HG02973 (cell line): ENCODE data around the gene CLSTN2.

ENCODE experiments used
- ATAC-seq: cut with Tn5 transposase; IDR thresholded peaks from one replicate; pipeline ENCODE4 v1.9.1; 2021; ENCODE audit warnings: moderate library complexity; ENCODE audit not compliant: unreplicated experiment

The CLSTN2 gene

DNA sequence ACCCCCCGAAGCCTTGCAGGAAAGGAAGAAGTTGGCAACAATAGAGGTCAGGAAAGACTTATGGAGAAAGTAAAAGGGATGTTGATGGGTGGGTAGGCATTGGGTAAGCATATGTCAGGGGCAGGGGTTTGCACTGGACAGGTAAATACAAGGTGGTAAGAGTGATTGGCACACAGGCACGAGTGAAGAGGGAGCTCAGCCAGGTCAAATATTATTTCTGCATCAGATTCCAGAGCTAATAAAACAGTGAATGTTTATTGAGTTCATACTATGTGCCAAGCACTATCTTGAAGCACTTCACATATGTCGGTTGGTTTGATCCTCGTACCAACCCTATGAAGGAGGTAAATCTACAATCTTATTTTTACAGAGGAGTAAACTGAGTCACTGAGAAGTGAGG is 6.6 kb downstream of the CLSTN2 start:
- no peak for ATAC-seq

DNA sequence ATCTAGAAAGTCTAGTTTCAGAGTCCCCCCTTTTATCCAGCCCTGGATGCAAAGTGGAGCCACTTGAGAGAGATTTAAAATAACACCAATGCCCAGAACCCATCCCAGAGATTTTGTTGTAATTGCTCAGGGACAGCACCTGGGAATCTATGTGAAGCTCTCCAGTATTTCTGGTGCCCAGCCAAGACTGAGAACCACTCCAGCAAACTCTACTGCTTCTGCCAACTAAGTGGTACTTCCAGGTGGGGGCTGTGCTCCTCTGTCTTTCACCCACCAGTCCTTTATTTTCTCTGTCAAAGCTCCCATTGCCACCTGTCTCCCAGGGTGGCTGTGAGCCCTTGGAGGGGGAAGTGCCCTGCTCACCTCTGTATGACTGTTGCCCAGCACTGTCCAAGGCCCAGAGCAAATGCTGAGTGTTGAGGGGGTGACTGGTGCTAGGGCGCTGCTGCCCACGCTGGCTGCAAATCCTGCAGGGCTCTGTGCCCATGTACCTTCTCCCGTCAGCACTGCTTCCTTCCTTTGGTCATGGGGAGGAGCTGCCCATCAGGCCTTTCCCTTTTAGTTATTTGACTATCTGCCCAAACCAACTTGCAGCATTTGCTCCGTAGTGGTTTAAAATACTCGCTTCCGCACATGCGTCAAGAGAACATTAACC is 9.4 kb downstream of the CLSTN2 start:
- no peak for ATAC-seq

DNA sequence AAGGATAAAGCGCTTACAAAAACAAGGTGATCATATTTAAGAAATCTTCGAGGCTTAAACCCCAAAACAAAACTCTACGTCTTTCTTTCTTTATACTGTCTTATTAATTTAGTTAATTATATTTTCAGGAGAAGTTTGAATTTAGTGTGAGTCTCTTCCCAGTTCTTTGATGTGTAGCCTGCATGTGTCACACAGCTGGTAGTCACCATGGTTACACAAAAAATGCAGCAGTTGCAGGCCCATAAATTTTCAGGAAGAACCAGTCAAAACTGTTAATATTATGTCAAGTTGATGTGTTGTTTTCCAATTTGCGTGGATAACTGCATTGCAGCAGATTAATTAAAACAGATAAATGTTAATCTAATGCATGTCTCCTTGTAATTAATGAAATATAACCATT is 10.4 kb downstream of the CLSTN2 start:
- ATAC-seq, result no peak

DNA sequence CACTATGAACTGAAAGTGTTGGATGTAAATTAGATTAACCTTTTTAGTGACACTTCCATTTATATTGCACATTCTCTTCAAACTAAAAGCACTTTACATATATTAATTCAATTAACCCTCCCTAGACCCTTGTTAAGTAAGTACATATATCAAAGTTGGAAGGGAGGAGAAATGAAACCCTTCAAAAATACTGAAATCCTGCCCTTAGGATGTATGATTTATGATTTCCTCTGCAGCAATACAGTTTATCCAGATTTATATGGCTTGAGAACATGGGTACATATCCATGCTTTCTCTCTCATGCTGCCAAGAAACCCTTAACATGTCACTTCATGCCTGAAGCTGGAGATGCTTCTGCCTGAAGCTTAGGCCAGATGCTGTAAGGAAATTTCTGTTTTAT is 11.0 kb downstream of the CLSTN2 start:
- ATAC-seq, result no peak

DNA sequence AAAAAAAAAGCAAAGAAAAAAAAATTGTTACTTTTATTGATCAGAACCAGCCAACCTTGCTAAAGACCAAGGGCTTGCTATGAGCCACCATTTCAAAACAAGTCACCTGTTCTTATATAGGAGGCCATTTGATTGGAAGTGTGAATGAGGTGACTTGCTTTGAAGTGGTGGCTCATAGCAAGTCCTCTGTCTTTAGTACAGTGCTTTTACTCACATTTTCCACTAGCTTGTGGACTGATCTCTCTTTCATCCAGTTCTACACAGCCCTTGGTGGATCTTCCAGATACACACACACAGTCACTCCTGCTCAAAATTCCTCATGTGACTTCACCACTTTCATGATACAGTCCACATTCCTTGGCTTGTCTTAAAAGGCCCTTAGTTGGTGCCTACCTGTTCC is 13.5 kb downstream of the CLSTN2 start:
- no peak for ATAC-seq

DNA sequence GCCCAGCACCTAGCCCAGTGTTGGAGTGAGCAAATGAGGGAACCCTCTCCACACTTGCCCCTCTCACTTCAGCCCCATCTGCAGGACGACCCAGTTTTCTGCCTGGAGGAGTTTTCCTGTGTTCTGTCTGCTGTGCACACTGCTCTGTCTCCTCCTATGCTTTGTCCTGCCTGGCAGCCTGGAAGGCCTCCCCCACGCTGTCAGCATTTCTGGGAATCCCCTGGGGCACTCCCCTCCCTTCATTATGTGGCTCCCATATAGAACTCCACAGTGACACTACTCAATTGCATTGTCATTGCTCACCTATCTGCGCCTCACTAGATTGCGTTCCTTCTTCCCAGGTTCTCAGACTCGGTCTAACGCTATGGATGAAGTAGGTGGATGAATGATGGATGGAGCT is 13.9 kb downstream of the CLSTN2 start:
- ATAC-seq, result no peak

DNA sequence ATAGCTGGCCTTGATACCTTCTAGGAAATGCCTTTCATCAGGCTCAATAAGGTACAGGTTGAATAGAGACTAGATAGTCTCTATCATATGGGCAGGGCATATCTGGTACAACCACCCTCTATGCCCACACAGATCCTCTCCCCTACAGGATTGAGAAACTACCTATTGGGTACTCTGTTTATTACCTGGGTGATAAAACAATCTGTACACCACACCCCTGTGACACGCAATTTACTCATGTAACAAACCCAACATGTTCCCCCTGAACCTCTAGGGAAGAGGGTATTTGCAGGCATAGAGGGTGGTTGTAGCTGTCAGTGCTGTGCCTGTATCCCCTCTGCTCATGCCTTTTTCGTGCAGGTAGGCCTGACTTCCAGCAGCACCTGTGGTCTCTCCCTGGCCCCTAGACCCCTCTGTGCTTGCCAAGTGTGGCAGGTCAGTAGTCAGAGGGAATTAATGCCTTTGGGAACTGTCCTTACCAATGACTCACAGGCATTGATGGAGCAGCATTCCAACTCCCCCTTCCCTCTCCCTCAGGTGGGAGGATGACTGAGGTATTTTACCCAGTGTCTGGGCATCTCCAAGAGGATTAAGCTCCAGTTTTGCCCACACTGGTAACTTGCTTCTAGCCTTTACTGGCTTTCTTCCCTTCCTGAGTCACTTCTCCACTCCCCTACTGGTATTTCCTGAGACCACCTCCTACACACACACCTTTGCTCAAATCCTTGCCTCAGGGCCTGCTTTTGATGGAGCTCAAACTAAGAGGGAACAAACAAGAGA is 18.3 kb downstream of the CLSTN2 start:
- ATAC-seq, result no peak

DNA sequence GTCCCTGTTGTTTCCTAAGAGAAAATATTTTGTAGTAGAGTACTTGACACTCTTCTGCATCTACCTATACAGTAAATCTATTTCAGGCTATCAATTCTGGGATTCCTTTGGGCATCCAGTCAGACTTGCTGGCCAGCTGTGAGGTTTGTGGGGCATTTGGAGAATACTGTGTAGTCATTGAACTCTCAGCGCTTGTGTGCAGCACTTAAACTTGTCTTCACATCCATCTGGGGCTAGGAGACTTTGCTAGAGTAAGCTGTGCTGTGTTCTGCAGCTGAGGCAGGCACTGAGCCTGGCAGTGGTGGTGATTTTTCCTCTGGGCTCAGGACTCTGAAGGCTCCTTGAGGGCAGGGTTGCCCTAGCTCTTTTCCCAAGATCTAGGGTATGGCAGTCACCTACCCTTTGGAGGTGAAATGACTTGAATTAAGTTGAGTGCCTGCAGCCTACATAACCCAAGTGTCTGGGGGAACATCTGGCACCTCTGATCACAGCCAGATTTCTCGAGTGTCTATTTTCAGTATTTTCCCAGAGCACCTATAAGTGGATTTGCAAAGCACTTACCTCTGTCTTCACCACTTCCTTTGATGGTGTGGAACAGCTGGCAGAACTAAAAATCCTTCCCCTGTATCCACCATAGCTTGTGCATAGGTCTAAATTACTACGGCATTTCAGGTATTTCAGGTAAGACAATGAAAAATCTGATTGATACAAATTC is 19.3 kb downstream of the CLSTN2 start:
- ATAC-seq, result no peak

DNA sequence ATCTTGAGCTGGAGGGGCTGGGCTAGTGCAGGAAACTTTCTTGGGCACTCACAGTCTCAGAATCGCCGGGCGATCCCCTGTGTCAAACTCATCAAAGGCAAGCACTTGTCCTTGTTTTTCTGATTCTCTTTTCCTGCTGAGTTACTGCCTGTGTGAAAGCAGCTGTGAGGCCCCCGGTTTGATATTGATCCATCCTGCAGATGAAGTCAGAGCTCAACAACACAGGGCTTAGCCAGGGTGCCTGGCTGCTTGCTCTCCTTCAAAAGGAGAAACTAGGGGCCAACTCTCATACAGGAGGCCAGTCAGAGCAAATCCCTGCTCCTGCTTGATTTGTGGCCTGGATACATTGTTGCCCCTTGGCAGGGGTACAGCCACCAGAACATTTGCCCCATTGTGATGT is 22.9 kb downstream of the CLSTN2 start:
- no peak for ATAC-seq

DNA sequence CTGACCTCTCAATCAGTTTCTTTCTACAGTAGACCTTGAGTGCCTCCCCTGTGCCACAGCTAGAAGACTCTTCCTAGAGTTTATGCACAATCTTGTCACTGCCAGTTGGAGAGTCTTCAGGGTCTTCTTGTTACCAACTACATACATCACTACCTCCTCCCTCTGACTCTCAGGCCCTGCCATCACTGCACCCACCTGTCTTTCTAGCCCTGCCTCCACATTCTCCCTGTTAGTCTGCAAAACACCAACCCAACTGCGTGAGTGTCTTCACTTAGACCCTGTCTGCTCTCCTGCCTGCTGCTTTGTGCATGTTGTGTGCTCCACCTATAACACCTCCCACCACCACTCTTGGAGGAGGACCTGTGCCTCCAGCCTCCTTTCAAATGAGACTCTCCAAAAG is 34.4 kb downstream of the CLSTN2 start:
- no peak for ATAC-seq

DNA sequence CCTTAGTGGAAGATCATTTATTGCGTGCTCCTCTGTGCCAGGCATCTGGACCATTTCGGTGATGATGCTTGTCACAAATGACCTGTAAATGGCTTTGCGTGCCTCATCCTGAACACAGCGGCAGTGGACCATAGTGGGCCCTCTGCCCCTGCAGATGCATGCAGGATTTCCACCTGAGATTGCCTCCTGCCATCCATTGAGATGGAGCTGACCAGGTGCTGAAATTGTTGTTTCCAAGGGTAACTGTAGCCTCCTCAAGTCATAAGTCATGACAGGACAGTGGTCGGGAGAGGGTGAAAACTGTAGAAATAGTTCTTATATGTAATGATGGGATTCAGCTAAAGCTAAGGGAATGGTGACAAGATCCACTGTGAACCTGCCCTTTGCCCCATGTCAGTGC is 35.5 kb downstream of the CLSTN2 start:
- ATAC-seq, result no peak

DNA sequence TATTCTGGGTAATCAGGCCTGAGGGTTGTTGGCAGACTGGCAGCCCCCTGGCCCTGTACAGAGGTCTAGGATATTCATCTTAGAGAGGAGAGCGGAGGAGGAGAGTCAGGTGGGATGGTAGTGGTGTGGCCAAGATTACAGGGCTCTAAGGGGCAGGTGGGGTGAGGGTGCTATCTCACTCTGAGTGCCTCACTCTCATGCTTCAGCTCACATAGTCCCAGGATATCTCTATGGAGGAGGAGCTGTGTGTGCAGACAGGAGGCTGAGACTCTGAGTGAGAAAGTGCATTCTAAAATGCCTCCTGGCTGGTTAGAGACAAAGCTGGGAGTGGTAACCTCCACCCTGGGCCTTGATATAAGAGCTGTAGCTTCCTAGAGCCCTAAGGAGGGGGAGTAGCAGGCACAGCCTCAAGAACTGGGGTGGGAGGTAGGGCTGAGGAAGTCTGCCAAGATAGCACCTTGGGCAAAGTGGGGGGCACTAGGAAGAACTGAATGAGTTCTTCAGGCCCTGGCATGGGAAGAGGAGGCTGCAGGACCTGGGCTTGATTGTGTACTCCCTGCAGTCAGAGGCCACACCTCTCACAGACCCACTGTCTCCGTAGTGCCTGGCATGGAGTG is 39.9 kb downstream of the CLSTN2 start:
- ATAC-seq, result no peak

DNA sequence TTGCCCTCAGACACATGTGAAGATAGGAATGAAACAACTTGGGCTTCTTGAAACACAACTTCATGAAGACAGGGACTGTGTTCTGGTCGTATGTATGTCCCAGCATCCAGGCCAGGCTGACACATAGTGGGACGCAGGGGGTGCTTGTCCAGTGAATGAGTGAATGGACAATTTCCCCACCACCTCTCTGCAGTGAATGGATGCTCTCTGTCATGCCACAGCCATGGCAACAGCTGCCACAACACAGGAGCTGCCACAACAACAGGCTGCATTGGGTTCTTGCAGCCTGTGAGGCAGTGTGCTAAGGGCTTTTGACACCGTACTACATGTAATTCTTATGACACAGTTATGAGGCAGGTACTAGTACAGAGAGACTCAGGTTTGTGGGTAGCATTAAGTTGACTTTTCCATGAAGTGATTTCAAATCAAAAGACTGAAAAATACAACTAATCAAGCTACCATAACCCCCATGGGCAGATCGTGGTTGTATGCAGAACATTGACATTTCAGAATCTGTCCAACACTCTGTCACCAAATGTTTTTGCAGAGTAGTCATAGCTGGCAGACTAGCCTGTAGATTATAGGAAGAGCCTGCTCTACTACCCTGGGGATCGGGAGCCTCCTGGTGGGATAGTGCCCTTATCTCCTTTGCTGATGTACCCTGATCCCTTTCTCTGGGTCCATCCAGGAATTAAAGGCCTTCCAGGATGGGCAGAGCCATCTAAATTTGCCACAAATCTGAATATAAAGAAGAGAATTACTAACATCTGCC is 40.8 kb downstream of the CLSTN2 start:
- ATAC-seq, result no peak

DNA sequence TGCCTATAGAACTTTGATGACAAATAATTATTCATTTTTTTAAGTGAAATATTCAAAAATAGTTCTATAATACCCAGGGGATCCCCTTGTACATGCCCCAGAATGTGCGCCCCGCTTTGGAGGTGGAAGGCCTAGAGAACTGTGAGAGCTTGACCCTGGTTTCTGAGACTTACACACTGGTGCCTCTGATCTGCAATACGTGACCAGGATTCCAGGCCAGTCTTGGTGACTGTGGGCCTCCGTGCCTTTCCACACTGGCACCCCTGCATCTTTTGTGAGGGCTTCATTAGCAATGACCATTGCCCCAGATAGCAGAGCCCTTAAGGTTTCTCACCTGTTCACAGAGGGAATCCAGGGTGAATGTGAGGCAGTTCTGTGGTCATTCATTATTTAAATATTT is 44.0 kb downstream of the CLSTN2 start:
- ATAC-seq, result no peak

DNA sequence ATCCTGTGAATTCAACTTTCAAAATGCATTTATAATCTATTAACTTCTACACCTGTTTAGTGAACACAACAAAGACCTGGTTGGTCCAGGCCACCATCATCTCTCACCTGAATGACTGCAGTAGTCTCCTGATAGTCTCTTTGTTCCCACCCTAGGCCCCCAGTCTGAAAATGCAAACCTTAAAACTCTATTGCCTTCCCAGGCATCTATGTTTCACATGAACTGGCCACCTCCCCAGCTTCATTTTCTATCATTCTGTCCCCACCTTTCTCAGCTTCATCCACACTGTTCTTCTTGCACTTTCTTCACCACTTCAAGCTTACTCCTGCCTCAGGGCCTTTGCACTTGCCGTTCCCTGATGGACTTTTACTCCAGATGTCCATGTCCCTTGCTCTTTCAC is 45.0 kb downstream of the CLSTN2 start:
- ATAC-seq, result no peak

DNA sequence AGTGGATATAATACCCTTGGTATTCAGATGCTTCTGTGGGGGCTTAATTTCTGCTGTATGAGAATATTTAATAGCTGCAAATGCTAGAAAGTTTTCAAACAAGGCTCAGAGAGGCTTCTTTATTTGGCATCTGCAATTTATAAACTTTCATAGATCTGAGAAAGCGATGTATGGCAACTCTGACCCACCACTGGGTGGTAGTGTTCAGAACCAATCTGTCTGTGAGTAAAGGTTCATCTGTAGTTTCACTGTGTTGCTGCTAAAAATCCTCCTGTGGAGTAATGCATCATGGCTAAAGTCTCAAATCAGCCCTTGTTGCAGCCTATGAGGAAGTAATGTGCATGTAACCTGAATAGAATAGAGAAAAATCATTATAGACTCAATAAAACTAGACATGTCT is 47.4 kb downstream of the CLSTN2 start:
- ATAC-seq, result no peak

DNA sequence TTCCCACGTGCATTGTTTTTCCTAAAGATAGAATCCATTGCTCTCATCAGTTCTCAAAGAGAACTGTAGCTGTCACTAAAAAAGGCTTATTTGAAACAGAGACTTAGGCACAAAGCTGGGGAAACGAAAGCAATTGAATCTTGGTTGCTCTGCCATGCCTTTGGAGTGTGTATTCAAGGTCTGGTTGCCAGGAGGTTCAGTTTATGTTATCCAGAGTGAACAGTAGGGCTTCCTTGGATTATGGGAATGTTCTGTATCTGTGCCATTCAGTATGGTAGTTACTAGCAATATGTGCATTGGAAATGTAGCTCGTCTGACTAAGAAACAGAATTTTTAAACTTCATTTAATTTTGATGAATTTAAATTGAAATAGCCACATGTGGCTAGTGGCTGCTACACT is 50.6 kb downstream of the CLSTN2 start:
- ATAC-seq, result no peak

DNA sequence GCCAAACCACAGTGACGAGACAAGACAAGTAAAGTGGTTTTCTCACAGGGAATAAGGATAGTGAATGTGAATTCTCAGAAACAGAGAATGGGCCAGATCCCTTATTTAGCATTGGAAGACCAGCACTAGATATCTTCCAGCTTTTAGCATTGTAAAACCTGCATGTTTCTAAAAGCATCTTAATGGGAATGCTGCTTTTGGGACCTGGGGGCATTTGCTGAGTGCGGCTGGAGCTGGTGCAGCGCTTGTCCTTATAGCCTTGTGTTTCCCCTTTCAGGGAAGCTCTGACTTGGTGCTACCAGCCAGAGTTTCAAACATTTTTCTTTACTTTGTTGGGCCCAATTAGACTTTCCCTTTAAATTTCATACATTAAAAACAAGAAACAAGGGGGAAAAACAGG is 52.9 kb downstream of the CLSTN2 start:
- no peak for ATAC-seq

DNA sequence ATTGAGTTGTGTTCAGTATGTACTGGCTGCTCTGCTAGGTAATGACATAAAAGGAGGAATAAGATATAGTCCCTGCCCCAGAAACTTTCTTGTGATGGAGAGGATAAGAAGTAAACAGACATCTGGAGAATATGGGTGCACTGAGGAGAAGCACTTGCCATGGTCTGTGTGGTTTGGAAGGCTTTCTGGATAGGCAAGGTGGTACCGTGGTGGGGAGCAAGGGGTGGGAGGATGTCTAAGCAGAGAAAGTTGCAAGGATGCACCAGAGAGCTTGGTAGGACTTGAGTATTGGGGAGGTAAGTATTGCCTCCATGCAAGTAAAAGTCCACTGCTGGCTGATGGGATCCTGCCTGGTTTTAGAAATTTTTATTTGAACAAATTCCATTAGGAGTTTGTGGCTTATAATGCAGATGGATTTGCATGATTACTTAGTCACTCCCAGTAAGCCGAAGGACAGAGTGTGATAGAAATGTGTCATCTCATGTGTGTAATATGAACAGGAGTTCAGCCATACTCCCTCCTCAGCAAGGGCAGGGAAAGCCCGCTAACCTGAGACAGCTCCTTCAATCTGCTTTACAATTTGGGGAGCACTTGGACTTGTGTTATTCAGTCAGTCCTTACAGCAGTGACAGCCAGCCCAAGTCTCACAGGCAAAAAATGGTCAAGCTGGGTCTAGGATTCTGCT is 53.6 kb downstream of the CLSTN2 start:
- ATAC-seq, result no peak

DNA sequence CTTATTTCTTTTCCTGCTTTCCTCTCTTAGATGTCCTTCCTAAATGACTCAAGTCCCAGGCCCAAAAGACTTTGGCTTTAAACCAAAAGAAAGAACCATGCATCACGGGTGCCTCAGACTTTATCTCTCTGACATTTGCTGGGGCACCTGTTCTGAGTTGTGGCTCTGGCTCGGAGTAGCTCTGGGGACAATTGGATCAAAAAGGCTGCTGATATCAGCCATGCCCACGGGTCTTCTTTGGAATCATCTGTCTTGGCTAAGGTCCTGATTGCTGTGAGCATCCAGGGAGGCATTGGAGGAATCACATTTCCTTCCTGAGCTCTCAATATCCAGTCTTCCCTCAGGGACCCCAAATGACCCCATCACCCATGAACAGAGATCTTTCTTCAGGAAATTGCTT is 59.9 kb downstream of the CLSTN2 start:
- no peak for ATAC-seq
